ACC112 (cell line): Measurements from ENCODE around the gene HIC2.
"Not testable (repeated sequence)": the region's sequence is repeated elsewhere in the genome, so short reads cannot be mapped to it uniquely, and the experiment has no call there.

Experiments
- H2AFZ ChIP-seq: fragments of 200-600 bp; sonication (generic); one replicate; pipeline ENCODE4 v1.6.0; 2017; ENCODE audit warnings: antibody characterized with exemption, low read length; ENCODE audit not compliant: unreplicated experiment
- H3K27ac ChIP-seq: fragments of 200-600 bp; sonication (generic); 2 replicates; pipeline ENCODE4 v1.5.1; 2014; ENCODE audit warnings: low read depth, mild to moderate bottlenecking, antibody characterized with exemption, low read length, moderate library complexity
- H3K27me3 ChIP-seq: fragments of 200-600 bp; sonication (generic); 2 replicates; pipeline ENCODE4 v1.6.1; 2014; ENCODE audit warnings: mild to moderate bottlenecking, antibody characterized with exemption, low read length, moderate library complexity, mixed read lengths; ENCODE audit not compliant: insufficient read depth
- H3K36me3 ChIP-seq: fragments of 200-600 bp; sonication (generic); 2 replicates; pipeline ENCODE4 v1.6.1; 2016; ENCODE audit warnings: mild to moderate bottlenecking, antibody characterized with exemption, low read length, moderate library complexity, mixed read lengths; ENCODE audit not compliant: insufficient read depth
- H3K4me1 ChIP-seq: fragments of 200-600 bp; sonication (generic); one replicate; pipeline ENCODE4 v1.6.1; 2016; ENCODE audit warnings: low read length, mixed read lengths; ENCODE audit not compliant: insufficient read depth, unreplicated experiment, control insufficient read depth
- H3K4me3 ChIP-seq: fragments of 200-600 bp; sonication (generic); 2 replicates; pipeline ENCODE4 v1.5.1; 2014; ENCODE audit warnings: mild to moderate bottlenecking, low read depth, low read length
- H3K79me2 ChIP-seq: fragments of 200-600 bp; sonication (generic); one replicate; pipeline ENCODE4 v1.6.0; 2016; ENCODE audit warnings: low read length; ENCODE audit not compliant: control insufficient read depth, unreplicated experiment, insufficient read depth

Gene HIC2, protein sequence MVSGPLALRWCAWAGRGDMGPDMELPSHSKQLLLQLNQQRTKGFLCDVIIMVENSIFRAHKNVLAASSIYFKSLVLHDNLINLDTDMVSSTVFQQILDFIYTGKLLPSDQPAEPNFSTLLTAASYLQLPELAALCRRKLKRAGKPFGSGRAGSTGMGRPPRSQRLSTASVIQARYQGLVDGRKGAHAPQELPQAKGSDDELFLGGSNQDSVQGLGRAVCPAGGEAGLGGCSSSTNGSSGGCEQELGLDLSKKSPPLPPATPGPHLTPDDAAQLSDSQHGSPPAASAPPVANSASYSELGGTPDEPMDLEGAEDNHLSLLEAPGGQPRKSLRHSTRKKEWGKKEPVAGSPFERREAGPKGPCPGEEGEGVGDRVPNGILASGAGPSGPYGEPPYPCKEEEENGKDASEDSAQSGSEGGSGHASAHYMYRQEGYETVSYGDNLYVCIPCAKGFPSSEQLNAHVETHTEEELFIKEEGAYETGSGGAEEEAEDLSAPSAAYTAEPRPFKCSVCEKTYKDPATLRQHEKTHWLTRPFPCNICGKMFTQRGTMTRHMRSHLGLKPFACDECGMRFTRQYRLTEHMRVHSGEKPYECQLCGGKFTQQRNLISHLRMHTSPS

DNA sequence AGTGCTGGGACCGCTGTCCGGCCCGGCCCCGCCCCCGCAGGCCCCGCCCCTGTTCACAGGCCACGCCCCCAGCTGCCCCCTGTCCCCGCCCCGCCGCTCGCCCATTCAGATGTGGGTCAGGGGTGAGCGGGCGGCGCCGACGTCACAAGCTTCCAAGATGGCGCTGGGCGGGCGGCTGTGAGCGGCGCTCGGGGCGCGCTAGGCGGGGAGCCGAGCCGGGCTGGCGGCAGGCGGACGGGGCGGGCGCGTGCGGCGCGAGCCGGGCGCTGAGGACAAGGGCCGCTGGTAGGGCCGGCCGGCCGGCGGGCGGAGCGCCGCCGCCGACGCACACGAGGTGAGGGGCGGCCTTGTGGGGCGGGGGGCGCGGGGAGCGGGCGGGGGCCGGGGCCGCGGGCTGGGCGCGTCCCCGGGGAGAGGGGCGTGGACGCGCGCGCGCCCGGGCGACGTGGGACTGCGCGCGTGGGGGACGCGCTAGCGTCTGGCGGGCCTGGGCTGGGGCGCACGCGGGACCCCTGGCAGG lies at the start of gene HIC2:
HIC2 (plus strand) TSS at position 145 of the 520 bp plus-strand sequence. CDS start 25,461 bp downstream, outside the sequence.
- H3K36me3 ChIP-seq, H3K27me3 ChIP-seq, H2AFZ ChIP-seq, H3K27ac ChIP-seq, H3K79me2 ChIP-seq, H3K4me3 ChIP-seq, H3K4me1 ChIP-seq: not testable (repeated sequence)

DNA sequence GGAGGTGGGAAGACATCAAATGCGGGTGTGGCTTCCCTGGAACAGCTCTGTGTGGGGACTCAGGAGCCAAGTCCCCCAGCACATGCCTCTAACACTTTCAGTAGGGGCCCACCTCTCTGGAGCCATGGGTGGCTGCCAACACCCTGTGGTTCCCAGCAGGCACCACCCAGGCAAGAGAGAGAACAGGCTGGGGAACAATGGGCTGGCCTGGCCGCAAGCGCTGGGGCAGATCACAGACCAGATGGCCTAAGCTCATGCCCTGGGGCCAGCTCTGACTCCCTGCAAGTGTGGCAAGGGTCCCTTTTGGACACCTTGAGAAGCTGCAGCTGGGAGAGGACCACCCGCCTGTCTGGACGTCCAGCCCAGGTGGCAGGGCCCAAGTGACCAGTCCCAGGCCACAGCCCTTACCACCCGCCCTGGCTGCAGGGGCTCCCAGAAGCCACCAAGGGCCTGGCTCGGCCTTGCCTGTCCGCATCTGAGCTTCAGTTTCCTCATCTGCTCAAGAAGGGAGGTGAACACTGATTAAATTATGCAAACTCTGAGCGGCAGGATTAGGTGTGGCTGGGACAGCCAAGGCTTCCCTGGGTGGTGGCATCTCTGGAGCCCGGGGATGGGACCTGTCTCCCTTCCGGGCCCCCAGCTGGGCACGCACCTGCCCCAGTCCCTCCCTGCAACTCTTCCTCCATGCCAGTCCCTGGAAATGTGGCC lies 48.4 kb upstream of the HIC2 start:
- not testable (repeated sequence) for H3K27me3 ChIP-seq, H3K4me1 ChIP-seq, H3K36me3 ChIP-seq, H2AFZ ChIP-seq, H3K4me3 ChIP-seq, H3K27ac ChIP-seq, H3K79me2 ChIP-seq

DNA sequence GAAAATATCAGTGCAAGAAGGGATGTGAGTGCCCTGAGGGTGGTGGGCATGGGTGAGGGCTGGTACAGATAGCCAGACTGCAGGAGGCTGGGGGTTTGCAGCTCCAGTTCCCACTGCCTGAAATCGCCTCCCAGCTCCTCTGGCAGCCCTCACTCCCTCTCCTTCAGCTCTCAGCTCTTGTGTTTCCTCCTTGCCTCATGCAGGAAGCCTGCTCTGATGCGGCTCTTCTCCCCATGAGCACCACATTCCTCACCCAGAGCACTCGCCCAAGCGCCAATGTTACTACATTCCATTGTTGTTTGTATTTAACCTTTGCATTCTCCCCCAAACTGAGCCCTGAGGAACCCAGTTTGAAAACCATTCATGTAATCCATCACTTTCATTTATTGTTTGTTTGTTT lies 41.3 kb upstream of the HIC2 start:
- not testable (repeated sequence) for H3K36me3 ChIP-seq, H3K27me3 ChIP-seq

DNA sequence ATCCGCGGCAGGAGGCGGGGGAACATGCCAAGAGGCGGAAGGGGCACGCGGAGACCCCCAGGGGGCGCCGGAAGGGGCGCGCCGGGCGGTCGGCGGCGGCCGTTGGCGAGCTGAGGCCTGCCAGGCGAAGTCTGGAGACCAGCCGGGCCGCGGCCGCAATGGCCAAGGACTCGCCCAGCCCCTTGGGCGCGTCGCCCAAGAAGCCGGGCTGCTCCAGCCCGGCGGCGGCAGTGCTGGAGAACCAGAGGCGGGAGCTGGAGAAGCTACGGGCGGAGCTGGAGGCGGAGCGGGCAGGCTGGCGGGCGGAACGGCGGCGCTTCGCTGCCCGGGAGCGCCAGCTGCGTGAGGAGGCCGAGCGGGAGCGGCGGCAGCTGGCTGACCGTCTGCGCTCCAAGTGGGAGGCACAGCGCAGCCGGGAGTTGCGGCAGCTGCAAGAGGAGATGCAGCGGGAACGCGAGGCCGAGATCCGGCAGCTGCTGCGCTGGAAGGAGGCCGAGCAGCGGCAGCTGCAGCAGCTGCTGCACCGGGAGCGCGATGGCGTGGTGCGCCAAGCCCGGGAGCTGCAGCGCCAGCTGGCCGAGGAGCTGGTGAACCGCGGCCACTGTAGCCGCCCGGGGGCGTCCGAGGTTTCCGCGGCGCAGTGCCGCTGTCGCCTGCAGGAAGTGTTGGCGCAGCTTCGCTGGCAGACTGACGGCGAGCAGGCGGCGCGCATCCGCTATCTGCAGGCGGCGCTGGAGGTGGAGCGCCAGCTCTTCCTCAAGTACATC lies 33.3 kb upstream of the HIC2 start, which contains the start of gene RIMBP3B:
RIMBP3B (plus strand) TSS at position 51 of the 767 bp plus-strand sequence; CDS start at position 159, 108 bp downstream.
- H3K27ac ChIP-seq, H2AFZ ChIP-seq, H3K36me3 ChIP-seq, H3K4me1 ChIP-seq, H3K79me2 ChIP-seq, H3K4me3 ChIP-seq, H3K27me3 ChIP-seq: not testable (repeated sequence)

More for the DNA sequence above, 41.3 kb upstream of the HIC2 start:
- H2AFZ ChIP-seq, H3K79me2 ChIP-seq, H3K27ac ChIP-seq, H3K4me3 ChIP-seq, H3K4me1 ChIP-seq: not testable (repeated sequence)

DNA sequence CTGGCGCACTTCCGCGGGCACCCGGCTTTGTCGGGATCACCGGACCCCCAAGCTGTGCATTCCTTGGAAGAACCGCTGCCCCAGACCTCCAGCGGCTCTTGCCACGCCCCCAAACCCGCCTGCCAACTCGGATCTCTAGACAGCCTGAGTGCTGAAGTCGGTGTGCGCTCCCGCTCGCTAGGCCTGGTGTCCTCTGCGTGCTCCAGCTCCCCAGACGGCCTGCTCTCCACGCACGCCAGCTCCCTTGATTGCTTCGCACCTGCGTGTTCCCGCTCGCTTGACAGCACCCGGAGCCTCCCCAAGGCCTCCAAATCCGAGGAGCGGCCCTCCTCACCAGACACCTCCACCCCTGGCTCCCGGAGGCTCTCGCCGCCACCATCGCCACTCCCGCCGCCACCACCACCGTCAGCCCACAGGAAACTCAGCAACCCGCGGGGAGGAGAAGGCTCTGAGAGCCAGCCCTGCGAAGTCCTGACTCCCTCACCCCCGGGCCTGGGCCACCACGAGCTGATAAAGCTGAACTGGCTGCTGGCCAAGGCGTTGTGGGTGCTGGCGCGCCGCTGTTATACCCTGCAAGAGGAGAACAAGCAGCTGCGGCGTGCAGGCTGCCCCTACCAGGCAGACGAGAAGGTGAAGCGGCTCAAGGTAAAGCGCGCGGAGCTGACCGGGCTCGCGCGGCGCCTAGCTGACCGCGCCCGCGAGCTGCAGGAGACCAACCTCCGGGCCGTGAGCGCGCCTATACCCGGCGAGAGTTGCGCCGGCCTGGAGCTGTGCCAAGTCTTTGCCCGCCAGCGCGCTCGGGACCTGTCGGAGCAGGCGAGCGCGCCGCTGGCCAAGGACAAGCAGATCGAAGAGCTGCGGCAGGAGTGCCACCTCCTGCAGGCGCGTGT lies 32.5 kb upstream of the HIC2 start:
- H3K4me1 ChIP-seq, H3K4me3 ChIP-seq, H2AFZ ChIP-seq, H3K79me2 ChIP-seq, H3K36me3 ChIP-seq, H3K27me3 ChIP-seq, H3K27ac ChIP-seq: not testable (repeated sequence)

DNA sequence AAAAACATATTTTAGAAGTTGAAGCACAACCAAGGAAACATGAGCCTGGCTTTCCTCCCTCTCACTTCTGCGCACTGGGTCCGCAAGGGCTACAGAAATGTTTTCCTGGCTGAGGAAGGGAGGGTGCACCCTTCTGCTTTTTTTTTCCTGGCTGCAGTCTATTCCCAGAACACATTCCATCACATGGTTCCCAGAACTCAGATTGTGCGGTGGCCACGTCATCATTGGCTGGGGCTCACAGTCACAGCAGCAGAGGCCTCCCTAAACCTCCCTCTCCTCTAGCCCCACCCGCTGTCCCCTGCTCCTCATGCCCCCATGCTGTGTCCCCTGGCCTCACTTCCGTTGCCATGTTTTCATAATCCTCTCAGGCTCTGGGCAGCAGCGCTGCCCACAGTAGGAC lies 27.7 kb upstream of the HIC2 start:
- H2AFZ ChIP-seq, H3K27ac ChIP-seq, H3K4me1 ChIP-seq, H3K79me2 ChIP-seq, H3K36me3 ChIP-seq, H3K4me3 ChIP-seq, H3K27me3 ChIP-seq: not testable (repeated sequence)

DNA sequence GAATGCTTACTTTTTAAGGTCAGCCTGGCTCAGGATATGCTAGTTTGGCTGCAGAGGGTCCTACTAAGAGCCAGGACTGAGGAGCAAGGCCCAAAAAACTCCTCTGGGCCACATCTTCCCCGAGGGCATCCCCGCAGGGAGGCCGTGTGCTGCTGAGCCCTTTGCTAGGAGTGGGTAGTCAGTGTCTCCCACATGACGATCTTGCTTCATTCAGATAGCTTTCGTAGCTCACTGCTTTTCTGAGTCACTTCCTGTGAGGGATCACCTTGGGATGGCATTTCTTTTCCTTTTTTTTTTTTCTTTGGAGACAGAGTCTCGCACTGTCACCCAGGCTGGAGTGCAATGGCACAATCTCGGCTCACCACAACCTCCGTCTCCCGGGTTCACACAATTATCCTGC lies 27.2 kb upstream of the HIC2 start:
- not testable (repeated sequence) for H2AFZ ChIP-seq, H3K27me3 ChIP-seq, H3K4me1 ChIP-seq

DNA sequence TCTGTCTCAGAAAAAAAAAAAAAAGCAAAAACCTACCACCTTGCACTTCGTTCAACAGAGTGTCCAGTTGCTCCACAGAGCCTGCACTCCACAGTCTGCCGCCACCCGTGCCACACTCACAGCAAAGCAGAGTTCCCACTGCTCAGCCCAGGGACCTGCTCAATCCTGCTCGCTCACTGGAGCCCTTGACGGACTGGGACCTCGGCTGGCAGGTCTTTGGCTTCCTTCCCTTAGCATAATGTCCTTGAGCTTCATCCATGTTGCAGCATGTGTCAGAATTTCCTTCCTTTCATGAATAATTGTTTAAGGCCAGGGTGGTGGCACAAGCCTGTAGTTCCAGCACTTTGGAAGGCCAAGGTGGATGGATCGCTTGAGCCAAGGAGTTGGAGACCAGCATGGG lies 22.6 kb upstream of the HIC2 start:
- H2AFZ ChIP-seq, H3K27ac ChIP-seq, H3K4me1 ChIP-seq, H3K36me3 ChIP-seq, H3K27me3 ChIP-seq, H3K79me2 ChIP-seq, H3K4me3 ChIP-seq: not testable (repeated sequence)

More for the DNA sequence above, 27.2 kb upstream of the HIC2 start:
- H3K36me3 ChIP-seq, H3K79me2 ChIP-seq, H3K4me3 ChIP-seq, H3K27ac ChIP-seq: not testable (repeated sequence)

DNA sequence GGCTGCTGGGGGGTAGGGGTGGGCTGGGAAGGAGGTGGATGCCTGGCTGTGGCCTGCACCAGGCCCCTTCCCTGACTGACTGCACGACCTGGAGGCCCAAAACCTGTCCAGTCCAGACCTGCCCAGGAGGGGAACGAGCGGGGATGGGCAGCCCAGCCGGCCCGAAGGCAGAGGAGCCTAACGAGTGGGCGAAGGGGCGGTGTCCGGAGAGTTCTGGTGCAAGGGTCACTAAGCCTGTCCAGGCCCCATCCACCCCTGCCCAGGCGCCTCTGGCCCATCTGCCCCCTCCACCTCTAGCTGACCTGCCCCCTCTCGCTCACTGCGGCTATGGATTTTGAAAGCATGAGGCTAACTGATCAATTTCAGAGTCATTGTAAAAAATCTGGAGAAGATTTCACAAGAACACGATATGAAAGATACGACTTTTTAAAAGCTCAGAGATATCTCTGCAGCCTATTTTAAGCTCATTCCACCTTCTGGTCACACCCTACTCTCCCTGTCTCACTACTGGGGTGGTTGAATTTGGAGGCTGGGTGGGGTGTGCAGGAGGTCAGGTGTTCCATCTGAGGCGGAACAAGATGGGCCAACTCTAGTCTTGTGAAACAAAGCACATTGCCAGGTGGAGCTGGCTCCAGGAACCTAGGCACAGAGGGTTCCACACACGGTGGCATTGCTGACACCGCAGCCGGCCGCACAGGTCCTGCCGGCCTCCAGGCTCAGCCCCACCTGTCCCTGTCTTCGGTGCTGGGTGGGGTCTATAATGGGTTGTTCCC lies 15.8 kb upstream of the HIC2 start:
- not testable (repeated sequence) for H3K79me2 ChIP-seq, H2AFZ ChIP-seq, H3K4me3 ChIP-seq, H3K36me3 ChIP-seq, H3K4me1 ChIP-seq, H3K27ac ChIP-seq, H3K27me3 ChIP-seq
